ENCODE results near the gene FAM131B. TPM values are rescaled to one million over a fixed set of nuclear protein-coding genes. Genes with fewer than 3 reads are reported as not detected.

Gene FAM131B
- total and polyA plus RNA-seq, 9 of the 15 experiments (the other 6 are each of a cell fraction or from before 2014, with no cell fraction given): 0.03 to 0.04 TPM; not detected in 7

GRCh38 chr7:143369678-143370651, 7.5 kb upstream of the FAM131B start (continued):
- TF ChIP-seq TFE3 (CRISPR knock-in tag; IDR thresholded peaks at IDR 0.05) (peak; percentile 76), KDM5B (IDR thresholded peaks at IDR 0.05; ENCODE audit: insufficient replicate concordance, low read depth, low read length) (peak; percentile 27), RBBP5 (IDR thresholded peaks at IDR 0.05; ENCODE audit: borderline replicate concordance, insufficient read depth, low read length, poor library complexity, severe bottlenecking) (no peak), TSC22D4 (tag; IDR thresholded peaks at IDR 0.05) (no peak), ZNF24 (IDR thresholded peaks at IDR 0.05) (no peak), RNF219 (CRISPR knock-in tag; IDR thresholded peaks at IDR 0.05) (peak; percentile 99), ZNF778 (CRISPR knock-in tag; IDR thresholded peaks at IDR 0.05) (no peak; the same call in 1 of the 2 replicates), POLR2G (IDR thresholded peaks at IDR 0.05; ENCODE audit: low read depth, low read length) (no peak), TCF7 (IDR thresholded peaks at IDR 0.05; ENCODE audit: borderline replicate concordance) (no peak), CUX1 (CRISPR knock-in tag; IDR thresholded peaks at IDR 0.05) (peak; percentile 92), MCM5 (IDR thresholded peaks at IDR 0.05; ENCODE audit: low read depth) (no peak), FOXM1 (IDR thresholded peaks at IDR 0.05; ENCODE audit: low read depth) (no peak), FOXM1 (CRISPR knock-in tag; IDR thresholded peaks at IDR 0.05; ENCODE audit: low read depth) (no peak), XRCC5 (IDR thresholded peaks at IDR 0.05; ENCODE audit: low read depth, low read length) (no peak), ZNF76 (CRISPR knock-in tag; IDR thresholded peaks at IDR 0.05; ENCODE audit: borderline replicate concordance) (peak; percentile 99), OTX1 (CRISPR knock-in tag; IDR thresholded peaks at IDR 0.05) (peak; percentile 99), KLF10 (CRISPR knock-in tag; IDR thresholded peaks at IDR 0.05) (no peak; the same call in 1 of the 2 replicates), HEY1 (CRISPR knock-in tag; IDR thresholded peaks at IDR 0.05; ENCODE audit: borderline replicate concordance) (peak; percentile 97), ZNF239 (CRISPR knock-in tag; IDR thresholded peaks at IDR 0.05) (peak; percentile 96)
